ENCODE results near the gene SIRT6.
"Not testable (repeated sequence)": the region's sequence is repeated elsewhere in the genome, so short reads cannot be mapped to it uniquely, and the experiment has no call there.

DNA sequence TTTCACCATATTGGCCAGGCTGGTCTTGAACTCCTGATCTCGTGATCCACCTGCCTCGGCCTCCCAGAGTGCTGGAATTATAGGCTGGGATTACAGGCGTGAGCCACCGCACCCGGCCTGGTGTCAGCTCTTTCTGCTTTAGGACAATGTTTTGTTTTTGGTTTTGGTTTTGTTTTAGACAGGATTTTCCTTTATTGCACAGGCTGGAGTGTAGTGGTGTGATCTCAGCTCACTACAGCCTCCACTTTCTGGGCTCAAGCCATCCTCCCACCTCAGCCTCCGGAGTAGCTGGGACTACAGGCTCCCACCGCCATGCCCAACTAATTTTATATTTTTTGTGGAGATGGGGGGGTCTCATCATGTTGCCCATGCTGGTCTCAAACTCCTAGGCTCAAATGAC is 53.3 kb downstream of the SIRT6 start:
- TF ChIP-seq, protein P1, sequence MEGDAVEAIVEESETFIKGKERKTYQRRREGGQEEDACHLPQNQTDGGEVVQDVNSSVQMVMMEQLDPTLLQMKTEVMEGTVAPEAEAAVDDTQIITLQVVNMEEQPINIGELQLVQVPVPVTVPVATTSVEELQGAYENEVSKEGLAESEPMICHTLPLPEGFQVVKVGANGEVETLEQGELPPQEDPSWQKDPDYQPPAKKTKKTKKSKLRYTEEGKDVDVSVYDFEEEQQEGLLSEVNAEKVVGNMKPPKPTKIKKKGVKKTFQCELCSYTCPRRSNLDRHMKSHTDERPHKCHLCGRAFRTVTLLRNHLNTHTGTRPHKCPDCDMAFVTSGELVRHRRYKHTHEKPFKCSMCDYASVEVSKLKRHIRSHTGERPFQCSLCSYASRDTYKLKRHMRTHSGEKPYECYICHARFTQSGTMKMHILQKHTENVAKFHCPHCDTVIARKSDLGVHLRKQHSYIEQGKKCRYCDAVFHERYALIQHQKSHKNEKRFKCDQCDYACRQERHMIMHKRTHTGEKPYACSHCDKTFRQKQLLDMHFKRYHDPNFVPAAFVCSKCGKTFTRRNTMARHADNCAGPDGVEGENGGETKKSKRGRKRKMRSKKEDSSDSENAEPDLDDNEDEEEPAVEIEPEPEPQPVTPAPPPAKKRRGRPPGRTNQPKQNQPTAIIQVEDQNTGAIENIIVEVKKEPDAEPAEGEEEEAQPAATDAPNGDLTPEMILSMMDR (tag by site-specific recombination; IDR thresholded peaks at IDR 0.05): not testable (repeated sequence)
- TF ChIP-seq, protein P2, sequence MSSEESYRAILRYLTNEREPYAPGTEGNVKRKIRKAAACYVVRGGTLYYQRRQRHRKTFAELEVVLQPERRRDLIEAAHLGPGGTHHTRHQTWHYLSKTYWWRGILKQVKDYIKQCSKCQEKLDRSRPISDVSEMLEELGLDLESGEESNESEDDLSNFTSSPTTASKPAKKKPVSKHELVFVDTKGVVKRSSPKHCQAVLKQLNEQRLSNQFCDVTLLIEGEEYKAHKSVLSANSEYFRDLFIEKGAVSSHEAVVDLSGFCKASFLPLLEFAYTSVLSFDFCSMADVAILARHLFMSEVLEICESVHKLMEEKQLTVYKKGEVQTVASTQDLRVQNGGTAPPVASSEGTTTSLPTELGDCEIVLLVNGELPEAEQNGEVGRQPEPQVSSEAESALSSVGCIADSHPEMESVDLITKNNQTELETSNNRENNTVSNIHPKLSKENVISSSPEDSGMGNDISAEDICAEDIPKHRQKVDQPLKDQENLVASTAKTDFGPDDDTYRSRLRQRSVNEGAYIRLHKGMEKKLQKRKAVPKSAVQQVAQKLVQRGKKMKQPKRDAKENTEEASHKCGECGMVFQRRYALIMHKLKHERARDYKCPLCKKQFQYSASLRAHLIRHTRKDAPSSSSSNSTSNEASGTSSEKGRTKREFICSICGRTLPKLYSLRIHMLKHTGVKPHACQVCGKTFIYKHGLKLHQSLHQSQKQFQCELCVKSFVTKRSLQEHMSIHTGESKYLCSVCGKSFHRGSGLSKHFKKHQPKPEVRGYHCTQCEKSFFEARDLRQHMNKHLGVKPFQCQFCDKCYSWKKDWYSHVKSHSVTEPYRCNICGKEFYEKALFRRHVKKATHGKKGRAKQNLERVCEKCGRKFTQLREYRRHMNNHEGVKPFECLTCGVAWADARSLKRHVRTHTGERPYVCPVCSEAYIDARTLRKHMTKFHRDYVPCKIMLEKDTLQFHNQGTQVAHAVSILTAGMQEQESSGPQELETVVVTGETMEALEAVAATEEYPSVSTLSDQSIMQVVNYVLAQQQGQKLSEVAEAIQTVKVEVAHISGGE (tag by site-specific recombination; conservative IDR thresholded peaks at IDR 0.05; ENCODE audit: low read depth): not testable (repeated sequence)

Measured in HEK293 (cell line).